ENCODE data around the gene COPZ1. TPM values are rescaled to one million over a fixed set of nuclear protein-coding genes. Genes with fewer than 3 reads are reported as not detected.
"Not testable (repeated sequence)": the region's sequence is repeated elsewhere in the genome, so short reads cannot be mapped to it uniquely, and the experiment has no call there.

COPZ1 gene
- total RNA-seq, 1 experiment from 2014 or later, result 273 TPM

- in situ Hi-C loops (cut with HindIII; ENCODE audit: low pct_unique_long_range_greater_than_20kb, low sequenced_read_pairs), result no loop called here
- no peak for DNase-seq (ENCODE audit: low read depth, low spot score)
These were observed 32.6 kb upstream of the COPZ1 start for GRCh38 chr12:54292083-54292930.

GRCh38 chr12:54292931-54293241 lies 32.0 kb upstream of the COPZ1 start:
- in situ Hi-C loops (cut with HindIII; ENCODE audit: low pct_unique_long_range_greater_than_20kb, low sequenced_read_pairs), result no loop called here
- no peak for DNase-seq (ENCODE audit: low read depth, low spot score)

GRCh38 chr12:54294152-54294952 lies 30.6 kb upstream of the COPZ1 start:
- peak; percentile 77 for DNase-seq (ENCODE audit: low read depth, low spot score)
- in situ Hi-C loops (cut with HindIII; ENCODE audit: low pct_unique_long_range_greater_than_20kb, low sequenced_read_pairs), result no loop called here

- no peak for DNase-seq (ENCODE audit: low read depth, low spot score)
- in situ Hi-C loops (cut with HindIII; ENCODE audit: low pct_unique_long_range_greater_than_20kb, low sequenced_read_pairs), result no loop called here
These were observed 29.9 kb upstream of the COPZ1 start for GRCh38 chr12:54294953-54295566.

- DNase-seq (ENCODE audit: low read depth, low spot score), result no peak
- in situ Hi-C loops (cut with HindIII; ENCODE audit: low pct_unique_long_range_greater_than_20kb, low sequenced_read_pairs), result no loop called here
These were observed 28.4 kb upstream of the COPZ1 start for GRCh38 chr12:54296393-54297099.

GRCh38 chr12:54298904-54299303 lies 26.0 kb upstream of the COPZ1 start:
- no peak for DNase-seq (ENCODE audit: low read depth, low spot score)
- in situ Hi-C loops (cut with HindIII; ENCODE audit: low pct_unique_long_range_greater_than_20kb, low sequenced_read_pairs), result no loop called here

- in situ Hi-C loops (cut with HindIII; ENCODE audit: low pct_unique_long_range_greater_than_20kb, low sequenced_read_pairs), result no loop called here
- no peak for DNase-seq (ENCODE audit: low read depth, low spot score)
These were observed 25.3 kb upstream of the COPZ1 start for GRCh38 chr12:54299515-54300224.

- DNase-seq (ENCODE audit: low read depth, low spot score), result no peak
- in situ Hi-C loops (cut with HindIII; ENCODE audit: low pct_unique_long_range_greater_than_20kb, low sequenced_read_pairs), result no loop called here
These were observed 24.7 kb upstream of the COPZ1 start for GRCh38 chr12:54300225-54300731.

- DNase-seq (ENCODE audit: low read depth, low spot score), result peak; percentile 43
- in situ Hi-C loops (cut with HindIII; ENCODE audit: low pct_unique_long_range_greater_than_20kb, low sequenced_read_pairs), result no loop called here
These were observed 24.1 kb upstream of the COPZ1 start, which contains the start of gene NFE2 for GRCh38 chr12:54300732-54301427. TSS of gene NFE2 (minus strand) at chr12:54301015. CDS start at chr12:54295248, 5,767 bp downstream.

- no peak for DNase-seq (ENCODE audit: low read depth, low spot score)
- in situ Hi-C loops (cut with HindIII; ENCODE audit: low pct_unique_long_range_greater_than_20kb, low sequenced_read_pairs), result no loop called here
These were observed 23.4 kb upstream of the COPZ1 start for GRCh38 chr12:54301428-54302048.

- no peak for DNase-seq (ENCODE audit: low read depth, low spot score)
- in situ Hi-C loops (cut with HindIII; ENCODE audit: low pct_unique_long_range_greater_than_20kb, low sequenced_read_pairs), result no loop called here
These were observed 21.3 kb upstream of the COPZ1 start for GRCh38 chr12:54303640-54304039.

GRCh38 chr12:54304187-54304810 lies 20.6 kb upstream of the COPZ1 start:
- in situ Hi-C loops (cut with HindIII; ENCODE audit: low pct_unique_long_range_greater_than_20kb, low sequenced_read_pairs), result no loop called here

GRCh38 chr12:54306925-54307741 lies 17.8 kb upstream of the COPZ1 start:
- DNase-seq (ENCODE audit: low read depth, low spot score), result peak; percentile 51
- in situ Hi-C loops (cut with HindIII; ENCODE audit: low pct_unique_long_range_greater_than_20kb, low sequenced_read_pairs), result no loop called here

More at GRCh38 chr12:54304187-54304810, 20.6 kb upstream of the COPZ1 start:
- no peak for DNase-seq (ENCODE audit: low read depth, low spot score)

- DNase-seq (ENCODE audit: low read depth, low spot score), result no peak
- in situ Hi-C loops (cut with HindIII; ENCODE audit: low pct_unique_long_range_greater_than_20kb, low sequenced_read_pairs), result no loop called here
These were observed 13.9 kb upstream of the COPZ1 start for GRCh38 chr12:54311051-54311450.

GRCh38 chr12:54312309-54312708 lies 12.6 kb upstream of the COPZ1 start:
- in situ Hi-C loops (cut with HindIII; ENCODE audit: low pct_unique_long_range_greater_than_20kb, low sequenced_read_pairs); DNase-seq (ENCODE audit: low read depth, low spot score): not testable (repeated sequence)
